ENCODE results near the gene PPP4R3B.

Gene PPP4R3B

DNA sequence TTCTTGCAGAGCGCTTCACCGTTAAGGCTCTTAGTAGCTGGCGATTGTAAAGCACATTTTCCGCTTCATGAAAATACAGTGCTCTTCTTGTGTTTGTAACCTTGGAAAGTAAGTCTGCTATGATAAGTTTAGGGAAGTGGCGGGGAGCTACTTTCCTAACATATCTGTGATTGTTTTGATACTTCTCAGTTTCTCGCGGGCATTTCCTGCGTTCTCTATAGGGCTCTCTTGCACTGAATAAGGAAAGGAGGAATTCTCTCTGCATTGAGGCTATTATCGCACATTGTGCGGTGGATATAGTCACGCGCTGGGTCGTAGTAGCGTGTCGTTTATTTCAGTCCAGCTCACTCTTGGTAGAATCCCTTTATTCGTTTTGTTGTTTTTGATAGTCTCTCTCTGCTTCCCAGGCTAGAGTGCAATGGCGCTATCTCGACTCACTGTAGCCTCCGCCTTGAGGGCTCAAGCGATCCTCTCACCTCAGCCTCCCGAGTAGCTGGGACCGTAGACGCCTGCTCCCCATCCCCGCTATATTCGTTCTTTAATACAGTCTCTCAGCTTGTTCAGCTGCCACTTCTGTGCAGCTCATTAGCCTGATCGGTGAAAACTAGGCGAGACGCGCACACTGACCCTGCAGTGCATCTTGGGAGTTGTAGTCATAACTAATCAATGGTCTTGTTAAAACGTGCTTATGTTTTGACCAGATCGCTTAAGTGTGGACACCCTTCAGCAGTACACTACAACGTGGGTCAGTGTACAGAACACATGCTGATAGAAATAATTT, 1.0 kb upstream of the PPP4R3B start:
- Histone ChIP-seq H3K27ac (ENCODE audit: extremely low read depth, low read depth, low read length) (peak overlapping the region; percentile 47), H3K36me3 (ENCODE audit: control insufficient read depth in 2 of 2, insufficient read depth in 1 of 2, low read length in 2 of 2) (peaks cover 10 to 15% of the 10 kb centered on the region in 2 experiments; a peak in 2 of 3 replicates), H3K4me3 (ENCODE audit: low read depth, low read length) (peak overlapping the region; percentile 86), H3K9me3 (ENCODE audit: control insufficient read depth, insufficient read depth, low read depth, low read length) (no peaks in the 10 kb centered on the region), H3K4me1 (ENCODE audit: control insufficient read depth, insufficient read depth, low read length) (peaks cover 2% of the 10 kb centered on the region; the same call in 1 of the 2 replicates)
- ChIA-PET POLR2A (interaction anchor here (0.6 to 3.0 kb wide), 7 partner anchors 8 to 568 kb away, joined by 3 to 28 read pairs (median 3); partner anchors contain the start of genes CFAP36, CLHC1, RPS27A and RTN4), CTCF (interaction anchor here (0.7 kb wide), 2 partner anchors 360 to 418 kb away, joined by 3 read pairs; no protein-coding TSS in a partner anchor)
- TF ChIP-seq IKZF3 (tag by site-specific recombination; IDR thresholded peaks at IDR 0.05) = no peak
- TF ChIP-seq, protein P1, sequence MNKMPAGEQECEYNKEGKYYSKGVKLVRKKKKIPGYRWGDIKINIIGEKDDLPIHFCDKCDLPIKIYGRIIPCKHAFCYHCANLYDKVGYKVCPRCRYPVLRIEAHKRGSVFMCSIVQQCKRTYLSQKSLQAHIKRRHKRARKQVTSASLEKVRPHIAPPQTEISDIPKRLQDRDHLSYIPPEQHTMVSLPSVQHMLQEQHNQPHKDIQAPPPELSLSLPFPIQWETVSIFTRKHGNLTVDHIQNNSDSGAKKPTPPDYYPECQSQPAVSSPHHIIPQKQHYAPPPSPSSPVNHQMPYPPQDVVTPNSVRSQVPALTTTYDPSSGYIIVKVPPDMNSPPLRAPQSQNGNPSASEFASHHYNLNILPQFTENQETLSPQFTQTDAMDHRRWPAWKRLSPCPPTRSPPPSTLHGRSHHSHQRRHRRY (tag by site-specific recombination; IDR thresholded peaks at IDR 0.05) = no peak
- TF ChIP-seq KLF9 (tag by site-specific recombination; IDR thresholded peaks at IDR 0.05; ENCODE audit: low read depth) = no peak
- TF ChIP-seq, protein P2, sequence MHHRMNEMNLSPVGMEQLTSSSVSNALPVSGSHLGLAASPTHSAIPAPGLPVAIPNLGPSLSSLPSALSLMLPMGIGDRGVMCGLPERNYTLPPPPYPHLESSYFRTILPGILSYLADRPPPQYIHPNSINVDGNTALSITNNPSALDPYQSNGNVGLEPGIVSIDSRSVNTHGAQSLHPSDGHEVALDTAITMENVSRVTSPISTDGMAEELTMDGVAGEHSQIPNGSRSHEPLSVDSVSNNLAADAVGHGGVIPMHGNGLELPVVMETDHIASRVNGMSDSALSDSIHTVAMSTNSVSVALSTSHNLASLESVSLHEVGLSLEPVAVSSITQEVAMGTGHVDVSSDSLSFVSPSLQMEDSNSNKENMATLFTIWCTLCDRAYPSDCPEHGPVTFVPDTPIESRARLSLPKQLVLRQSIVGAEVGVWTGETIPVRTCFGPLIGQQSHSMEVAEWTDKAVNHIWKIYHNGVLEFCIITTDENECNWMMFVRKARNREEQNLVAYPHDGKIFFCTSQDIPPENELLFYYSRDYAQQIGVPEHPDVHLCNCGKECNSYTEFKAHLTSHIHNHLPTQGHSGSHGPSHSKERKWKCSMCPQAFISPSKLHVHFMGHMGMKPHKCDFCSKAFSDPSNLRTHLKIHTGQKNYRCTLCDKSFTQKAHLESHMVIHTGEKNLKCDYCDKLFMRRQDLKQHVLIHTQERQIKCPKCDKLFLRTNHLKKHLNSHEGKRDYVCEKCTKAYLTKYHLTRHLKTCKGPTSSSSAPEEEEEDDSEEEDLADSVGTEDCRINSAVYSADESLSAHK (tag by site-specific recombination; IDR thresholded peaks at IDR 0.05) = no peak
- TF ChIP-seq ZFHX2 (tag by site-specific recombination; conservative IDR thresholded peaks at IDR 0.05) = no peak
- TF ChIP-seq ZNF558 (tag by site-specific recombination; IDR thresholded peaks at IDR 0.05) = no peak
- TF ChIP-seq, protein P3, sequence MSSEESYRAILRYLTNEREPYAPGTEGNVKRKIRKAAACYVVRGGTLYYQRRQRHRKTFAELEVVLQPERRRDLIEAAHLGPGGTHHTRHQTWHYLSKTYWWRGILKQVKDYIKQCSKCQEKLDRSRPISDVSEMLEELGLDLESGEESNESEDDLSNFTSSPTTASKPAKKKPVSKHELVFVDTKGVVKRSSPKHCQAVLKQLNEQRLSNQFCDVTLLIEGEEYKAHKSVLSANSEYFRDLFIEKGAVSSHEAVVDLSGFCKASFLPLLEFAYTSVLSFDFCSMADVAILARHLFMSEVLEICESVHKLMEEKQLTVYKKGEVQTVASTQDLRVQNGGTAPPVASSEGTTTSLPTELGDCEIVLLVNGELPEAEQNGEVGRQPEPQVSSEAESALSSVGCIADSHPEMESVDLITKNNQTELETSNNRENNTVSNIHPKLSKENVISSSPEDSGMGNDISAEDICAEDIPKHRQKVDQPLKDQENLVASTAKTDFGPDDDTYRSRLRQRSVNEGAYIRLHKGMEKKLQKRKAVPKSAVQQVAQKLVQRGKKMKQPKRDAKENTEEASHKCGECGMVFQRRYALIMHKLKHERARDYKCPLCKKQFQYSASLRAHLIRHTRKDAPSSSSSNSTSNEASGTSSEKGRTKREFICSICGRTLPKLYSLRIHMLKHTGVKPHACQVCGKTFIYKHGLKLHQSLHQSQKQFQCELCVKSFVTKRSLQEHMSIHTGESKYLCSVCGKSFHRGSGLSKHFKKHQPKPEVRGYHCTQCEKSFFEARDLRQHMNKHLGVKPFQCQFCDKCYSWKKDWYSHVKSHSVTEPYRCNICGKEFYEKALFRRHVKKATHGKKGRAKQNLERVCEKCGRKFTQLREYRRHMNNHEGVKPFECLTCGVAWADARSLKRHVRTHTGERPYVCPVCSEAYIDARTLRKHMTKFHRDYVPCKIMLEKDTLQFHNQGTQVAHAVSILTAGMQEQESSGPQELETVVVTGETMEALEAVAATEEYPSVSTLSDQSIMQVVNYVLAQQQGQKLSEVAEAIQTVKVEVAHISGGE (tag by site-specific recombination; conservative IDR thresholded peaks at IDR 0.05; ENCODE audit: low read depth) = peak; percentile 25; the same call in 1 of the 2 replicates
- TF ChIP-seq ZNF10 (tag by site-specific recombination; IDR thresholded peaks at IDR 0.05) = no peak
- TF ChIP-seq, protein P4, sequence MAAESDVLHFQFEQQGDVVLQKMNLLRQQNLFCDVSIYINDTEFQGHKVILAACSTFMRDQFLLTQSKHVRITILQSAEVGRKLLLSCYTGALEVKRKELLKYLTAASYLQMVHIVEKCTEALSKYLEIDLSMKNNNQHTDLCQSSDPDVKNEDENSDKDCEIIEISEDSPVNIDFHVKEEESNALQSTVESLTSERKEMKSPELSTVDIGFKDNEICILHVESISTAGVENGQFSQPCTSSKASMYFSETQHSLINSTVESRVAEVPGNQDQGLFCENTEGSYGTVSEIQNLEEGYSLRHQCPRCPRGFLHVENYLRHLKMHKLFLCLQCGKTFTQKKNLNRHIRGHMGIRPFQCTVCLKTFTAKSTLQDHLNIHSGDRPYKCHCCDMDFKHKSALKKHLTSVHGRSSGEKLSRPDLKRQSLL (tag by site-specific recombination; IDR thresholded peaks at IDR 0.05) = no peak
- no peak for TF ChIP-seq INSM2 (tag by site-specific recombination; IDR thresholded peaks at IDR 0.05)
- TF ChIP-seq ZNF24 (tag by site-specific recombination; IDR thresholded peaks at IDR 0.05) = no peak
- TF ChIP-seq ZNF335 (tag by site-specific recombination; conservative IDR thresholded peaks at IDR 0.05) = peak; percentile 68
- TF ChIP-seq MZF1 (tag by site-specific recombination; IDR thresholded peaks at IDR 0.05; ENCODE audit: borderline replicate concordance) = peak; percentile 83
- TF ChIP-seq ZSCAN5A (tag by site-specific recombination; IDR thresholded peaks at IDR 0.05) = no peak
- TF ChIP-seq ZNF692 (tag by site-specific recombination; IDR thresholded peaks at IDR 0.05) = 0 out of 2 replicates have a peak, but pooled peaks have one; percentile 10
- peak; percentile 34 for TF ChIP-seq ZBTB26 (tag by site-specific recombination; optimal IDR thresholded peaks at IDR 0.05)
- TF ChIP-seq ZBTB17 (tag by site-specific recombination; IDR thresholded peaks at IDR 0.05) = peak; percentile 99
- no peak for TF ChIP-seq ZNF624 (tag by site-specific recombination; IDR thresholded peaks at IDR 0.05)
- peak; percentile 83 for TF ChIP-seq ZNF76 (tag by site-specific recombination; IDR thresholded peaks at IDR 0.05; ENCODE audit: borderline replicate concordance, low read depth)
- TF ChIP-seq ZNF311 (tag by site-specific recombination; IDR thresholded peaks at IDR 0.05; ENCODE audit: borderline replicate concordance) = no peak
- peak; percentile 52; the same call in 1 of the 2 replicates for TF ChIP-seq ZBTB20 (tag by site-specific recombination; IDR thresholded peaks at IDR 0.05)
